HG02852 (cell line): ENCODE data around the gene ERFE.
A peak's percentile ranks its signal among the peaks of the same experiment; 100 is the strongest.

ENCODE experiments used
- ATAC-seq: cut with Tn5 transposase; IDR thresholded peaks from one replicate; pipeline ENCODE4 v1.9.1; 2021; ENCODE audit warnings: mild to moderate bottlenecking, moderate library complexity; ENCODE audit not compliant: unreplicated experiment

Gene ERFE

DNA sequence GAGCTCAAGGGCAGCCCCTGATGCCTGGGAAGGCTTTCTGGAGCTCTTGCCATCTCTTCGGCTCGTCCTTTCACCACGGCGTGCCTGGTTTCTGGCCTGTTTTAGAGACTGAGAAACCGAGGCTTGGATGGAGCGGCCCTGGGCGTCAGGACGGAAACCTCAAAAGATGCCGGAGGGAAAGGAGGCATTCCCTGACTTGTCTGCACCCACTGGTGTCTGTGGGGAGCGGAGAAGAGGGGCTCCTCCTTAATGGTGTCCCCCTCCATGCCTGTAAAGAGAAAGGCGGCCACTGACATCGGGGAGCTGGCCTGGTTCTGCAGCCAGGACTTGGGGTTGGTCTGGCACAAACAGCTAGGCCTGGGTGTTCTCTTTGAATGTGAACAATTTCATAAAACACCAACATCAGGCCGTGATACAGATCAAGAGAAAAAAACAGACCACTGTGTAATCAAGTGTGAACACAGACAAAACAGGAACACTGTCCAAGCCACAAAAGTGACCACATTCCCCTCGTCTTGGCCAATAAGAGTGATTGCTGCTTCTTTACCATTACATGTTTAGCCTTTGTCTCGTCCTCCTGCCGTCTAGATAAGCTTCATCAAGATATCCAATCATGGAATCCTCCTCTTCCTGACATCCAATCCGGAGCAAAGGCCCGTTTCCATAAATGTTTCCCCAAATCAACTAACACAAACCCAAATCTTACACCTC lies 45.4 kb downstream of the ERFE start:
- peak; percentile 17 for ATAC-seq

DNA sequence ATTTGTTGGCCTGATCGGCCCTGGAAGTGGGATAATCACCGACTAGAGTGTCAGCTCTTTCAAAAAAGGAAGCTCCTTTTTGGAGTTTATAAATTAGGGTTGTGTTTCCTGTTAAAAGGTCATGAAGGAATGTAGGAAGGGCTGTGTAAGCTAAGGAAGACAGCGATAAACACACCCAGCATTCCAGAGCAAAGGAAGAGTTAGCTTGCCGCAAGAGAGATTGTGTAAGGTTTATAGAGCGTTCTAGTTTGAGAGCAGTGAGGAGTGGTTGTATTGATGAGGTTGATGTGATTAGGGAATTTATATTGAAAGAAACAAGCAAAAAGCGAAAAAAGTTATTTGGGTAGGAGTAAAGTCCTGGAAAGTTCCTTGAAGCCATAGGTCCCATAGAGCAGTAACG lies 48.2 kb downstream of the ERFE start:
- ATAC-seq = no peak

DNA sequence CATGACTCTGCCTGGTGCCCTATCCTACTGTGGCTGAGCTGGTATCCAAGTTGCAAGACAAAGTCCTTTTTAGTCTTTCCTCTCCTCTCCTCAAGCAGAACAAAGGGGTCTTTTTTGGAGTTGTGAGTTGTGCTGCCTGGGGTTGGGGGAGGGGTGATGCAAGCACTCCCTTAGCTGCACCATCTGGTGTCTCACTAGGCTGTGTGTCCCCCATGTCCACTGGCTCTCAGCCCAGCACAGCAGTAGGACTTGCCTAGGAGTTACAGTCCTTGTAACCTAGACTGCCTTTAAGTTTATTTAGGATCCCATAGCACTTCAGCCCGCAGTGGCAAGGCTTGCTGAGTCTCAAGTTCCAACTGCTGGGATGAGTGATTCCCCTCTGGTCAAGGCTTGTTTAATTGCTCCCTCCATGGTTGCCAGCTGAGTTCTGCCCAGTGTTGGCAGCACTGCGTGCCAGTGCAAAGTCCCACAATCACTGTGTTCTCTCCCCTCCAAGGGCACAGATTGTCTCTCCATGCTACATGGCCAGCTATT lies 57.9 kb downstream of the ERFE start:
- ATAC-seq = no peak
